IMR-90 (cell line): ENCODE results near the gene CD82. TPM values are rescaled to one million over a fixed set of nuclear protein-coding genes. Genes with fewer than 3 reads are reported as not detected.

Experiments used
- ATAC-seq: fragments of 200-7000 bp; cut with Tn5 transposase; 2 replicates; pipeline ENCODE4 v1.9.1; 2020; ENCODE audit warnings: low read depth, mild to moderate bottlenecking, moderate library complexity
- BruUV-seq: library from RNA; stranded (reverse); fragments of 400-500 nt; replicated peaks from 2 replicates; lab custom pipeline; 2021; lab: Mats Ljungman, UMichigan
- CTCF ChIA-PET: fragments of 300-600 bp; formaldehyde crosslinking; extraction: SDS; loops from one replicate; lab custom pipeline; 2021; ENCODE audit warnings: antibody characterized with exemption; lab: Yijun Ruan, JAX
- POLR2A ChIA-PET: fragments of 300-600 bp; sonication (Branson Sonifier 250); formaldehyde crosslinking; loops from one replicate; lab custom pipeline; 2022; ENCODE audit warnings: antibody characterized with exemption; ENCODE audit not compliant: unreplicated experiment; lab: Charles Lee
- DNase-seq: peaks from one replicate; pipeline ENCODE4 v3.0.0; 2013
- H2AFZ ChIP-seq: replicated peaks from 2 replicates; pipeline ENCODE3; 2013; ENCODE audit warnings: low read length, mild to moderate bottlenecking; ENCODE audit not compliant: poor library complexity
- H2AK5ac ChIP-seq: 2 replicates; pipeline ENCODE4 v1.6.1; 2013; ENCODE audit warnings: low read depth, low read length, inconsistent platforms
- H2AK9ac ChIP-seq: replicated peaks from 2 replicates; pipeline ENCODE3; 2013; ENCODE audit warnings: mild to moderate bottlenecking, low read depth, low read length, moderate library complexity; ENCODE audit not compliant: poor library complexity
- H2BK120ac ChIP-seq: 2 replicates; pipeline ENCODE4 v1.6.1; 2013; ENCODE audit warnings: low read depth, low read length, inconsistent platforms
- H2BK15ac ChIP-seq: 3 replicates; pipeline ENCODE4 v1.6.1; 2013; ENCODE audit warnings: low read depth, low read length, inconsistent platforms
- H2BK20ac ChIP-seq: 2 replicates; pipeline ENCODE4 v1.6.1; 2013; ENCODE audit warnings: low read depth, mild to moderate bottlenecking, inconsistent platforms, low read length, moderate library complexity
- H2BK5ac ChIP-seq: 2 replicates; pipeline ENCODE4 v1.6.1; 2013; ENCODE audit warnings: mild to moderate bottlenecking, low read depth, low read length, inconsistent platforms; ENCODE audit not compliant: poor library complexity, severe bottlenecking
- H3K14ac ChIP-seq: replicated peaks from 2 replicates; pipeline ENCODE4 v1.6.1; 2013; ENCODE audit warnings: low read depth, low read length, inconsistent platforms
- H3K18ac ChIP-seq: 2 replicates; pipeline ENCODE4 v1.6.1; 2013; ENCODE audit warnings: low read depth, low read length, control low read depth
- H3K23ac ChIP-seq: 2 replicates; pipeline ENCODE4 v1.6.1; 2013; ENCODE audit warnings: low read depth, low read length, inconsistent platforms
- H3K27ac ChIP-seq: 2 replicates; pipeline ENCODE4 v1.5.1; 2013; ENCODE audit warnings: mild to moderate bottlenecking, control low read depth, low read length; ENCODE audit not compliant: insufficient read depth
- H3K27me3 ChIP-seq: 2 replicates; pipeline ENCODE4 v1.6.1; 2013; ENCODE audit warnings: low read length; ENCODE audit not compliant: control insufficient read depth, insufficient read depth
- H3K36me3 ChIP-seq: 2 replicates; pipeline ENCODE4 v1.6.1; 2013; ENCODE audit warnings: low read length, mixed read lengths; ENCODE audit not compliant: control insufficient read depth, insufficient read depth
- H3K4ac ChIP-seq: 2 replicates; pipeline ENCODE4 v1.6.1; 2013; ENCODE audit warnings: low read depth, low read length, inconsistent platforms
- H3K4me1 ChIP-seq: 2 replicates; pipeline ENCODE4 v1.6.1; 2013; ENCODE audit warnings: low read length, mixed read lengths; ENCODE audit not compliant: control insufficient read depth, insufficient read depth
- H3K4me2 ChIP-seq: 2 replicates; pipeline ENCODE4 v1.6.1; 2013; ENCODE audit warnings: low read depth, mild to moderate bottlenecking, control low read depth, low read length, moderate library complexity
- H3K4me3 ChIP-seq: 2 replicates; pipeline ENCODE4 v1.5.1; 2013; ENCODE audit warnings: low read depth, mild to moderate bottlenecking, control low read depth, low read length, moderate library complexity; ENCODE audit not compliant: insufficient read depth
- H3K56ac ChIP-seq: 2 replicates; pipeline ENCODE4 v1.6.1; 2013; ENCODE audit warnings: low read length, inconsistent platforms; ENCODE audit not compliant: insufficient read depth; ENCODE audit errors: extremely low read depth
- H3K79me1 ChIP-seq, 2 experiments: 2 replicates each; pipeline ENCODE4 v1.6.1; 2013; ENCODE audit warnings: low read length in 2 of 2, inconsistent platforms in 1 of 2, low read depth in 1 of 2
- H3K9ac ChIP-seq: 2 replicates; pipeline ENCODE4 v1.6.1; 2013; ENCODE audit warnings: low read depth, low read length, control low read depth
- H3K9me1 ChIP-seq: 2 replicates; pipeline ENCODE4 v1.6.1; 2013; ENCODE audit warnings: low read length, inconsistent platforms; ENCODE audit not compliant: insufficient read depth
- H3K9me3 ChIP-seq: 2 replicates; pipeline ENCODE4 v1.6.1; 2013; ENCODE audit warnings: low read length; ENCODE audit not compliant: control insufficient read depth, insufficient read depth
- H4K20me1 ChIP-seq: 2 replicates; pipeline ENCODE4 v1.6.1; 2013; ENCODE audit warnings: low read length, inconsistent platforms; ENCODE audit not compliant: insufficient read depth
- H4K5ac ChIP-seq: 2 replicates; pipeline ENCODE4 v1.6.1; 2013; ENCODE audit warnings: mild to moderate bottlenecking, low read depth, low read length, control low read depth
- H4K8ac ChIP-seq, 2 experiments: 2 replicates each; pipeline ENCODE4 v1.6.1; 2013; ENCODE audit warnings: low read depth in 2 of 2, low read length in 2 of 2, control low read depth in 1 of 2, inconsistent platforms in 1 of 2
- H4K91ac ChIP-seq: 2 replicates; pipeline ENCODE4 v1.6.1; 2013; ENCODE audit warnings: low read depth, low read length, inconsistent platforms; ENCODE audit not compliant: insufficient read depth
- BHLHE40 ChIP-seq: fragments of 150-350 bp; IDR thresholded peaks from 2 replicates; pipeline ENCODE4 v1.6.1; 2016; ENCODE audit warnings: mild to moderate bottlenecking, low read depth, low read length
- CEBPB ChIP-seq: IDR thresholded peaks from 2 replicates; pipeline ENCODE4 v1.6.1; 2012; ENCODE audit warnings: low read depth, low read length, improper control_type of control experiment
- CHD1 ChIP-seq: IDR thresholded peaks from 2 replicates; pipeline ENCODE4 v1.6.1; 2012; ENCODE audit warnings: low read depth, low read length, improper control_type of control experiment
- FOS ChIP-seq: fragments of 150-350 bp; IDR thresholded peaks from 2 replicates; pipeline ENCODE4 v1.6.1; 2016; ENCODE audit warnings: low read depth, low read length
- MAFK ChIP-seq: IDR thresholded peaks from 2 replicates; pipeline ENCODE4 v1.6.1; 2012; ENCODE audit warnings: low read depth, low read length, improper control_type of control experiment
- MAZ ChIP-seq: IDR thresholded peaks from 2 replicates; pipeline ENCODE4 v1.6.1; 2012; ENCODE audit warnings: low read depth, mild to moderate bottlenecking, low read length, improper control_type of control experiment, moderate library complexity, borderline replicate concordance
- MXI1 ChIP-seq: IDR thresholded peaks from 2 replicates; pipeline ENCODE4 v1.6.1; 2012; ENCODE audit warnings: low read depth, mild to moderate bottlenecking, low read length, moderate library complexity, borderline replicate concordance
- NFE2L2 ChIP-seq: fragments of 150-350 bp; IDR thresholded peaks from 2 replicates; pipeline ENCODE4 v1.6.1; 2016; ENCODE audit warnings: low read depth, mild to moderate bottlenecking, low read length
- POLR2A ChIP-seq: IDR thresholded peaks from 2 replicates; pipeline ENCODE4 v1.6.1; 2012; ENCODE audit warnings: mild to moderate bottlenecking, low read depth, low read length
- RAD21 ChIP-seq: IDR thresholded peaks from 2 replicates; pipeline ENCODE4 v1.6.1; 2012; ENCODE audit warnings: low read length, improper control_type of control experiment
- RCOR1 ChIP-seq: IDR thresholded peaks from 2 replicates; pipeline ENCODE4 v1.6.1; 2012; ENCODE audit warnings: mild to moderate bottlenecking, low read length, improper control_type of control experiment; ENCODE audit not compliant: insufficient replicate concordance
- RFX5 ChIP-seq: IDR thresholded peaks from 2 replicates; pipeline ENCODE4 v1.8.0; 2012; ENCODE audit warnings: low read depth, mild to moderate bottlenecking, low read length, moderate library complexity
- USF2 ChIP-seq: fragments of 150-350 bp; IDR thresholded peaks from 2 replicates; pipeline ENCODE4 v1.6.1; 2017; ENCODE audit warnings: mild to moderate bottlenecking, antibody characterized with exemption, low read length, low read depth
- WGBS, 2 experiments: methylation state at CpG; one replicate each; pipeline versions ENCODE4 v1.1.5 to v1.1.7; 2013; ENCODE audit warnings: missing lambda C conversion rate in 2 of 2; ENCODE audit not compliant: insufficient read length in 1 of 2; ENCODE audit errors: extremely low coverage in 2 of 2; 5-methylcytosine and 5-hydroxymethylcytosine counted together
- dilution Hi-C: fragments of 300-500 bp; cut with HindIII; formaldehyde crosslinking; loops from one replicate; pipeline ENCODE4 v1.14.3; 2018; ENCODE audit warnings: low sequenced_read_pairs; ENCODE audit not compliant: unreplicated experiment
- in situ Hi-C: fragments of 300-500 bp; cut with MboI; formaldehyde crosslinking; loops from 3 replicates; pipeline ENCODE4 v1.14.3; 2019; ENCODE audit warnings: low sequenced_read_pairs, inconsistent platforms, mixed read lengths
- intact Hi-C: fragments of 100-400 bp; cut with micrococcal nuclease; formaldehyde crosslinking; loops from 2 replicates; pipeline ENCODE4 v1.10.0; 2022
- polyA plus RNA-seq, 3 experiments: library from polyadenylated mRNA; depleted of rRNA; stranded (reverse); fragments of >200 nt; gene quantifications; 2 replicates each; pipeline ENCODE4 v1.2.3, GENCODE V29; 2012; ENCODE audit warnings: low replicate concordance in 1 of 3
- total RNA-seq: library from RNA; depleted of rRNA; stranded (reverse); fragments of >200 nt; gene quantifications from 2 replicates; pipeline ENCODE4 v1.2.3, GENCODE V29; 2012
- TF ChIP-seq, protein P1 (sequence below): conservative IDR thresholded peaks from 2 replicates; pipeline ENCODE4 v1.5.1; 2012; ENCODE audit warnings: mild to moderate bottlenecking, low read depth, low read length, improper control_type of control experiment
- TF ChIP-seq, protein P2 (sequence below): fragments of 150-350 bp; IDR thresholded peaks from 2 replicates; pipeline ENCODE4 v1.6.1; 2016; ENCODE audit warnings: low read depth, mild to moderate bottlenecking, low read length, moderate library complexity, borderline replicate concordance

The CD82 gene
- total and polyA plus RNA-seq, 2 of the 4 experiments (the other 2 are of a cell fraction), result 32.8 to 49.4 TPM

DNA sequence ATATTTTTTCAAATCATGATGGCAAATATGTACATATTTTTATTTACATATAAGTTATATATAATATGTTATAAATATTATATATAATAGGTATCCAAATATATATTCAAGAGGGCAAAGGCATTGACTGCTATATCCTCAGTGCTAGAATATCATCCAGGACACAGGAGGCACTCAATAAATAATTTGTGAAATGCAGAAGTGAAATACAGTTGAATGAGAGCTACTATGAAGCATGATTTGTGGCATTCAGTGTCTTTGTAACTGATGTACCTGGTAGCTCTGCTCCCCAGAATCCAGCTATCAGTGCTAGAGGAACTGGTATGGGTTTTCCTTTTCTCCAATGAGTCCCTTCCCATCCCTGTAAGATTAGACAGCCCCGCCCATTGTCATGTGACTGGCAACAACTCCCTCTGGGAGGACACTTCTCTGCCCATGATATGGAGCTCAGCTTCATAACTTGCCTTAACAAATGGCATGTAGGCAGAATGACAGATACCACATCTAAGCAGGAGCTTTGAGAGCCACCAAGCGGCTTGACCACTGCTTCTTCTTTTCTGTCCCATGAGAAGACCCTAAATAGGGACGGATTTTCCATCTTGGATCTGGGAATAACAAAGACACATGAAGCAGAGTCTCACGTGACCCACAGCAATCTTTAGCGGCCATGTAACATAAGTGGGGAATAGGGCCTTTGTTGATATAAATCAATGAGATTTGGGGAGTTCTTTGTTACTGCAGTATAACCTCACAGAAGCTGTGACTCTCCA is 10.2 kb upstream of the CD82 start:
- Histone ChIP-seq H3K18ac (no peak overlapping the region), H3K4me2 (no peak overlapping the region), H3K79me1 (no peaks in the 10 kb centered on the region), H4K20me1 (no peaks in the 10 kb centered on the region), H2BK120ac (no peak overlapping the region), H3K9me3 (peaks cover 2% of the 10 kb centered on the region), H3K4me3 (no peak overlapping the region), H3K56ac (no peak overlapping the region), H2BK15ac (no peak overlapping the region), H3K27ac (no peak overlapping the region), H4K91ac (no peak overlapping the region), H2AK5ac (no peak overlapping the region), H2BK20ac (no peak overlapping the region), H4K5ac (no peak overlapping the region), H3K27me3 (no peaks in the 10 kb centered on the region; the same call in 1 of the 2 replicates), H3K9me1 (no peaks in the 10 kb centered on the region), H2AK9ac (no peak overlapping the region), H3K36me3 (no peaks in the 10 kb centered on the region), H3K14ac (no peak overlapping the region), H4K8ac (no peak overlapping the region), H3K9ac (no peak overlapping the region), H2BK5ac (no peak overlapping the region), H2AFZ (no peak overlapping the region), H3K4me1 (no peaks in the 10 kb centered on the region), H3K23ac (no peak overlapping the region), H3K4ac (no peak overlapping the region)
- WGBS, 2 experiments, result no CpG with 5 or more reads among the region's 5 CpGs
- BruUV-seq, result no TSS peak
- ATAC-seq (no peak), DNase-seq (no peak)
- intact Hi-C loops, result loop anchor here (10.0 kb wide), 1 partner anchor 550 kb away; no protein-coding TSS in a partner anchor
- dilution Hi-C loops, result no loop called here
- in situ Hi-C loops, result loop anchor here (25.0 kb wide), 1 partner anchor 1257 kb away; the partner anchor contains the start of gene SLC35C1
- ChIA-PET POLR2A (no interaction called here), CTCF (interaction anchor here (2.3 to 6.0 kb wide), 2 partner anchors 62 to 356 kb away, joined by 7 to 55 read pairs; no protein-coding TSS in a partner anchor)
- no peak for TF ChIP-seq RFX5
- TF ChIP-seq MAFK, result no peak
- no peak for TF ChIP-seq MXI1
- TF ChIP-seq USF2, result no peak
- no peak for TF ChIP-seq BHLHE40
- no peak for TF ChIP-seq FOS
- TF ChIP-seq CEBPB, result no peak
- TF ChIP-seq CHD1, result no peak
- no peak for TF ChIP-seq MAZ
- no peak for TF ChIP-seq NFE2L2
- no peak for TF ChIP-seq RAD21
- TF ChIP-seq, protein P1, sequence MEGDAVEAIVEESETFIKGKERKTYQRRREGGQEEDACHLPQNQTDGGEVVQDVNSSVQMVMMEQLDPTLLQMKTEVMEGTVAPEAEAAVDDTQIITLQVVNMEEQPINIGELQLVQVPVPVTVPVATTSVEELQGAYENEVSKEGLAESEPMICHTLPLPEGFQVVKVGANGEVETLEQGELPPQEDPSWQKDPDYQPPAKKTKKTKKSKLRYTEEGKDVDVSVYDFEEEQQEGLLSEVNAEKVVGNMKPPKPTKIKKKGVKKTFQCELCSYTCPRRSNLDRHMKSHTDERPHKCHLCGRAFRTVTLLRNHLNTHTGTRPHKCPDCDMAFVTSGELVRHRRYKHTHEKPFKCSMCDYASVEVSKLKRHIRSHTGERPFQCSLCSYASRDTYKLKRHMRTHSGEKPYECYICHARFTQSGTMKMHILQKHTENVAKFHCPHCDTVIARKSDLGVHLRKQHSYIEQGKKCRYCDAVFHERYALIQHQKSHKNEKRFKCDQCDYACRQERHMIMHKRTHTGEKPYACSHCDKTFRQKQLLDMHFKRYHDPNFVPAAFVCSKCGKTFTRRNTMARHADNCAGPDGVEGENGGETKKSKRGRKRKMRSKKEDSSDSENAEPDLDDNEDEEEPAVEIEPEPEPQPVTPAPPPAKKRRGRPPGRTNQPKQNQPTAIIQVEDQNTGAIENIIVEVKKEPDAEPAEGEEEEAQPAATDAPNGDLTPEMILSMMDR, result no peak
- TF ChIP-seq POLR2A, result no peak
- no peak for TF ChIP-seq RCOR1
- TF ChIP-seq, protein P2, sequence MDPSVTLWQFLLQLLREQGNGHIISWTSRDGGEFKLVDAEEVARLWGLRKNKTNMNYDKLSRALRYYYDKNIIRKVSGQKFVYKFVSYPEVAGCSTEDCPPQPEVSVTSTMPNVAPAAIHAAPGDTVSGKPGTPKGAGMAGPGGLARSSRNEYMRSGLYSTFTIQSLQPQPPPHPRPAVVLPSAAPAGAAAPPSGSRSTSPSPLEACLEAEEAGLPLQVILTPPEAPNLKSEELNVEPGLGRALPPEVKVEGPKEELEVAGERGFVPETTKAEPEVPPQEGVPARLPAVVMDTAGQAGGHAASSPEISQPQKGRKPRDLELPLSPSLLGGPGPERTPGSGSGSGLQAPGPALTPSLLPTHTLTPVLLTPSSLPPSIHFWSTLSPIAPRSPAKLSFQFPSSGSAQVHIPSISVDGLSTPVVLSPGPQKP, result no peak
